Measurements from ENCODE around the gene BHLHE23.

BHLHE23 gene

DNA sequence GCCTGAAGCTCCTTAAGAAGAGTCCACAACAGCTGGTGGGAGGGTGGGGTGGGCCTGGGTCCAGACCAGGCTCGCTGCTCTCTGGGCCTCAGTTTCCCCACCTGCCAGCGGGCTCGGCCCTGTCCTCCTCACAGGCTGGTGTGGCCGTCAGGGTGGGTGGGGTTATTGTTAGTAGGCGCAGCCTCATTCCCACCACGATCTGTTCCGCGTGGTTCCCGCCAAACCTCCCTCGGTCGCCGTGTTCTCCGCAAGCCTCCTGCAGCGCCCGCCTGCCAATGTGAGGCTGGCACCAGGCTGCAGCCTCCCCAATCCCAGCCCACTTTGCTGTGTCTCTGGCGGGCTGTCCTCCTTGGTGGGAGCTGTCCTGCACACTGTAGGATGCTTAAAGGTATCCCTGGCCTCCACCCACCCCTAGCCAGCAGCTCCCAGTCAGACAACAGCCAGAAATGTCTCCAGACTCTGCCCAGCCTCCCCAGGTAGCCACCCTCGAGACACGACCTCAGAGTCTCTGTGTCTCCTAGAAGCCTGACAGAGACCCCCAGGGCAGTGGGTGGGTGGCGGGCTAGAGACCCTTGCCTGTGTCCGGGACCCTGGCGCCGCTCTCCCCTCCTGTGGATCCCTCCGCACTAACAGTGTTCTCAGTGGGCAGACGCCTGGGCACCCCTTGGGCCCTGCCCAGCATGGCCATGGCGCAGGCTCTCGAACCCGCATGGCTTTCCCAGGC, 39.0 kb downstream of the BHLHE23 start:
- DNase-seq, result no peak
- no peak overlapping the region for H3K4me3 ChIP-seq (ENCODE audit: low read depth, low read length)
- TF ChIP-seq, protein P1, sequence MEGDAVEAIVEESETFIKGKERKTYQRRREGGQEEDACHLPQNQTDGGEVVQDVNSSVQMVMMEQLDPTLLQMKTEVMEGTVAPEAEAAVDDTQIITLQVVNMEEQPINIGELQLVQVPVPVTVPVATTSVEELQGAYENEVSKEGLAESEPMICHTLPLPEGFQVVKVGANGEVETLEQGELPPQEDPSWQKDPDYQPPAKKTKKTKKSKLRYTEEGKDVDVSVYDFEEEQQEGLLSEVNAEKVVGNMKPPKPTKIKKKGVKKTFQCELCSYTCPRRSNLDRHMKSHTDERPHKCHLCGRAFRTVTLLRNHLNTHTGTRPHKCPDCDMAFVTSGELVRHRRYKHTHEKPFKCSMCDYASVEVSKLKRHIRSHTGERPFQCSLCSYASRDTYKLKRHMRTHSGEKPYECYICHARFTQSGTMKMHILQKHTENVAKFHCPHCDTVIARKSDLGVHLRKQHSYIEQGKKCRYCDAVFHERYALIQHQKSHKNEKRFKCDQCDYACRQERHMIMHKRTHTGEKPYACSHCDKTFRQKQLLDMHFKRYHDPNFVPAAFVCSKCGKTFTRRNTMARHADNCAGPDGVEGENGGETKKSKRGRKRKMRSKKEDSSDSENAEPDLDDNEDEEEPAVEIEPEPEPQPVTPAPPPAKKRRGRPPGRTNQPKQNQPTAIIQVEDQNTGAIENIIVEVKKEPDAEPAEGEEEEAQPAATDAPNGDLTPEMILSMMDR (IDR thresholded peaks at IDR 0.05; ENCODE audit: low read depth, low read length, missing control alignments), result no peak
- H3K27ac ChIP-seq, result no peak overlapping the region
- peaks cover 3% of the 10 kb centered on the region for H3K27me3 ChIP-seq (replicated peaks)
- in situ Hi-C loops (cut with HindIII; ENCODE audit: low pct_ligation_motif_present, low sequenced_read_pairs), result no loop called here
- peaks cover 8% of the 10 kb centered on the region for H3K36me3 ChIP-seq (replicated peaks)

DNA sequence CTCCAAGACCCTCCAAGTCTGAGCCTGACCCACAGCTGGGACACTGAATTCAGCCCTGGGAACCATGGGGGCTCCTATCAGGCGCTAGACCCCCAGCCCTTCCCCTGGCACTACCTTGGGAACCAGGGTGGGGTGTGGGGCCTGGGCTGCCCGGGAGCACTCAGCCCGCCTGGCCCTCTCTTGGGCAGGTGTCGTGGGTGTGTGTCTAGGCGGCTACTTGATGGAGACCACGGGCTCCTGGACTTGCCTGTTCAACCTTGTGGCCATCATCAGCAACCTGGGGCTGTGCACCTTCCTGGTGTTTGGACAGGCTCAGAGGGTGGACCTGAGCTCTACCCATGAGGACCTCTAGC, 39.6 kb downstream of the BHLHE23 start:
- H3K27ac ChIP-seq, result no peak overlapping the region
- H3K4me3 ChIP-seq (ENCODE audit: low read depth, low read length), result no peak overlapping the region
- no peaks in the 10 kb centered on the region for H3K27me3 ChIP-seq (replicated peaks)
- in situ Hi-C loops (cut with HindIII; ENCODE audit: low pct_ligation_motif_present, low sequenced_read_pairs), result no loop called here
- H3K36me3 ChIP-seq (replicated peaks), result peaks cover 8% of the 10 kb centered on the region
- TF ChIP-seq, protein P1 (IDR thresholded peaks at IDR 0.05; ENCODE audit: low read depth, low read length, missing control alignments), result no peak
- no peak for DNase-seq

DNA sequence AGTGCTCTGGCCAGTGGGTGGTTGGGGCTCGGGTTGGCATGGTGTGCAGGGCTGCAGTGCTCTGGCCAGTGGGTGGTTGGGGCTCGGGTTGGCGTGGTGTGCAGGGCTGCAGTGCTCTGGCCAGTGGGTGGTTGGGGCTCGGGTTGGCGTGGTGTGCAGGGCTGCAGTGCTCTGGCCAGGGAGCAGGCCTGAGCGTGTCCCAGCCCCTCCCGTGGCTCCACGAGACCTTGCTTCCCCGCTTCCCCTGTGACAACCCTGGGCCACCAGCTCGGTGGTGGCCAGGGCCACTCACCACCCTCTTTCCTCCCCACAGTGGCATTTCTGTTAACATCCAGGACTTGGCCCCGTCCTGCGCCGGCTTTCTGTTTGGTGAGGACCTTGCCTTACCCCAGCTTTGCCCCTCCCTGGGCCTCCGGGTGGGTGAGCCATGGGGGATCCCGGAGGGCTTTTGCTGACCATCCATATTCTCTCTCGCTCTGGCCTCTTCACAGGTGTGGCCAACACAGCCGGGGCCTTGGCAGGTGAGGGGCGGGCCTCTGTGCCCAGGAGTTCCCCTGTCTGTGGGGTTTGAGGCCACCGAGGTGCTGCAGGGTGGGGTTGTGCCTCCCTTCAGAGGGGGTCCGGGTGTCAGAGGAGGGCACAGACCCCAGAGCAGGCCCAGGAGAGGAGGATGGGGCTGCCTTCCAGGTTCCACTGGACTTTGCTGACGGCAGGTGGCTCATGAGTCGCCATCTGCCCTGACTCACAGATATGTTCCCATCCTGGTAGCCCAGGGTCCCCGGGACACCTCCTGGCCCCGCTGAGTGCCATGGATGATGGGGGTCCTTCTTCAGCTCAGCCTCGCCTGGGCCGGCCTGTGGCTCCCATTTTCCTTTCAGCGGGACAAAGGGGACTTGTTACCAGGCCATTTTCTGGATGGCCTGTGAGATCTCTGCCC, 40.3 kb downstream of the BHLHE23 start:
- in situ Hi-C loops (cut with HindIII; ENCODE audit: low pct_ligation_motif_present, low sequenced_read_pairs), result no loop called here
- DNase-seq, result no peak
- Histone ChIP-seq H3K27me3 (replicated peaks) (no peaks in the 10 kb centered on the region), H3K27ac (no peak overlapping the region), H3K36me3 (replicated peaks) (peaks cover 8% of the 10 kb centered on the region), H3K4me3 (ENCODE audit: low read depth, low read length) (no peak overlapping the region)
- TF ChIP-seq, protein P1 (IDR thresholded peaks at IDR 0.05; ENCODE audit: low read depth, low read length, missing control alignments), result no peak

DNA sequence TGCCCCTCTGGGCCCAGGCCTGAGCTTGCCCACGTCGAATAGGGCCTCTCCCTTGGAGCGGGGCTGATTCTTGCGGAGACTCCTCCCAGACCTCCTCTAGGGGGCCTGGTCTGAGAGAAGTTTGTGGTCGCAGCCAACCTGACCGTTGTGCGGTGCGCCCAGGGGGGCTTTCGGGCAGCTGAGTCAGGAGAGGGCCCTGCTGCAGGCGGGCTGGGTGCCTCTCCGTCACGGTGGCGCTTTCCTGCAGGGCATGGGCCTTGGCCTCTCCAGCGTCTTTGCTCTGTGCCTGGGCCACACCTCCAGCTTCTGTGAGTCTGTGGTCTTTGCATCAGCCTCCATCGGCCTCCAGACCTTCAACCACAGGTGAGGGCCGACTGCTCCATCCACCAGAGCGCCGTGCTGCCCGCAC, 41.4 kb downstream of the BHLHE23 start:
- TF ChIP-seq, protein P1 (IDR thresholded peaks at IDR 0.05; ENCODE audit: low read depth, low read length, missing control alignments), result no peak
- Histone ChIP-seq H3K27ac (no peak overlapping the region), H3K4me3 (ENCODE audit: low read depth, low read length) (no peak overlapping the region), H3K36me3 (replicated peaks) (peaks cover 8% of the 10 kb centered on the region), H3K27me3 (replicated peaks) (no peaks in the 10 kb centered on the region)
- DNase-seq, result no peak
- in situ Hi-C loops (cut with HindIII; ENCODE audit: low pct_ligation_motif_present, low sequenced_read_pairs), result no loop called here

DNA sequence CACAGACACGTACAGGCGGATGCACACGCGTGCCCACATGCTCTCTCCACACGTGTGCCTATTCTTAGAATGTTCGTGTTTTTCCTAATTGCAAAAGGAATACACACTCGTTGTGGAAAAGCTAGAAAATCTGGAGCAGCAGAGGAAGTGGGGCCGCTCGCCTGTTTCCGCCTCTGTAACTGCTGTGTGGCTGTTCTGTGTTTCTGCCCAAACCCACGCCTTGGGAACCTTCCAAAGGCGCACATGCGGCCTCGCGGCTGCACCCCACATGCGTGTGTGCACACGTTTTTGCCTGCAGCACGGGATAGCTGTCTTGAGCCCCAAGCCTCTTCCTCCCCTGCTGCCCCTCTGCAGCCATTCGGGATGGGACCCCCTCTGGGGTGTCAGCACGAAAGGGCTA, 42.1 kb downstream of the BHLHE23 start:
- DNase-seq, result no peak
- Histone ChIP-seq H3K27ac (no peak overlapping the region), H3K27me3 (replicated peaks) (no peaks in the 10 kb centered on the region), H3K4me3 (ENCODE audit: low read depth, low read length) (no peak overlapping the region), H3K36me3 (replicated peaks) (peaks cover 8% of the 10 kb centered on the region)
- TF ChIP-seq, protein P1 (IDR thresholded peaks at IDR 0.05; ENCODE audit: low read depth, low read length, missing control alignments), result no peak
- in situ Hi-C loops (cut with HindIII; ENCODE audit: low pct_ligation_motif_present, low sequenced_read_pairs), result no loop called here
